BJ (cell line): ENCODE data around the gene BARX1. TPM values are rescaled to one million over a fixed set of nuclear protein-coding genes. Genes with fewer than 3 reads are reported as not detected.

ENCODE experiments used
- CTCF ChIA-PET: fragments of 350-600 bp; formaldehyde crosslinking; extraction: SDS; loops from one replicate; lab custom pipeline; 2021; ENCODE audit warnings: antibody characterized with exemption, inconsistent platforms; lab: Yijun Ruan, JAX
- POLR2A ChIA-PET: fragments of 300-600 bp; sonication (Branson Sonifier 250); formaldehyde crosslinking; extraction: SDS; loops from one replicate; lab custom pipeline; 2021; ENCODE audit warnings: antibody characterized with exemption; lab: Charles Lee
- DNase-seq: peaks from one replicate; pipeline ENCODE4 v3.0.0-alpha.2; 2011; ENCODE audit warnings: low read depth
- H3K27me3 ChIP-seq: 2 replicates; pipeline ENCODE4 v1.6.0; 2011; ENCODE audit warnings: low read length; ENCODE audit not compliant: control insufficient read depth, insufficient read depth
- H3K36me3 ChIP-seq: 2 replicates; pipeline ENCODE4 v1.5.1; 2011; ENCODE audit warnings: low read length; ENCODE audit not compliant: control insufficient read depth, insufficient read depth
- H3K4me3 ChIP-seq: 2 replicates; pipeline ENCODE4 v1.5.1; 2011; ENCODE audit warnings: low read depth, mild to moderate bottlenecking, control low read depth, low read length
- polyA plus RNA-seq: library from polyadenylated mRNA; depleted of rRNA; stranded (reverse); fragments of >200 nt; gene quantifications from 2 replicates; pipeline ENCODE4 v1.2.3, GENCODE V29; 2011
- TF ChIP-seq, protein P1 (sequence below): IDR thresholded peaks from 2 replicates; pipeline ENCODE4 v1.5.1; 2011; ENCODE audit warnings: low read depth, mild to moderate bottlenecking, control low read depth, inconsistent platforms, low read length, moderate library complexity; ENCODE audit not compliant: insufficient read depth

BARX1 gene
- polyA plus RNA-seq, 1 experiment, result not detected

DNA sequence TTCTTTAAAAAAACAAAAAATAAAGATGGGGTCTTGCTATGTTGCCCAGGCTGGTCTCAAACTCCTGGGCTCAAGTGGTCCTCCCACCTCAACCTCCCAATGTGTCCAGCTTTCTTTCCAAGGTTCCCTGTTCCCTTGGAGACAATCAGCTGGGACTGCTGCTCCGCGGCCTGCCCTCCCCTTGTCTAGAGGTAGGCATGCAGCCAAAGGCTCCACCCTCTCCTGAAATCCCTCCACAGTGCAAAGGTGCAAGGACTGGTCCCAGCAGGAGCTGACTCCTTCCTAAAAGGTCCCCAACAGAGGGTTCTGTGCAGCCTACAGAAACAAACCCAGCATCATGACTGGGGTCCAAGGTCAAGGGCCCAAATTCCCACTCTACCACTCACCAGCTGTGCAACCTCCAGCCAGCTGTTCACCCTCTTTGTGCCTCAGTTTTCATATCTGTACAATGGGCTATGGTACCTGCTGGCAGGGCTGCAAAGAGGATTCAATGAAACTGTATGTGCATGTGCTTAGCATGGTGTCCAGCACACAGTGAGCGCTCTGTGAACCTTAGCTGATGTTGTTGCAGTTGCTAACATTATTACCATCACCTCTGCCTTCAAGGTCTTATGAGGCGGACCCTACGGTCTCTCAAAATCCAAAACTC, 47.5 kb downstream of the BARX1 start:
- DNase-seq, result no peak
- Histone ChIP-seq H3K27me3 (no peaks in the 10 kb centered on the region), H3K4me3 (no peak overlapping the region), H3K36me3 (no peaks in the 10 kb centered on the region)
- POLR2A ChIA-PET, result no interaction called here
- CTCF ChIA-PET, result no interaction called here
- TF ChIP-seq, protein P1, sequence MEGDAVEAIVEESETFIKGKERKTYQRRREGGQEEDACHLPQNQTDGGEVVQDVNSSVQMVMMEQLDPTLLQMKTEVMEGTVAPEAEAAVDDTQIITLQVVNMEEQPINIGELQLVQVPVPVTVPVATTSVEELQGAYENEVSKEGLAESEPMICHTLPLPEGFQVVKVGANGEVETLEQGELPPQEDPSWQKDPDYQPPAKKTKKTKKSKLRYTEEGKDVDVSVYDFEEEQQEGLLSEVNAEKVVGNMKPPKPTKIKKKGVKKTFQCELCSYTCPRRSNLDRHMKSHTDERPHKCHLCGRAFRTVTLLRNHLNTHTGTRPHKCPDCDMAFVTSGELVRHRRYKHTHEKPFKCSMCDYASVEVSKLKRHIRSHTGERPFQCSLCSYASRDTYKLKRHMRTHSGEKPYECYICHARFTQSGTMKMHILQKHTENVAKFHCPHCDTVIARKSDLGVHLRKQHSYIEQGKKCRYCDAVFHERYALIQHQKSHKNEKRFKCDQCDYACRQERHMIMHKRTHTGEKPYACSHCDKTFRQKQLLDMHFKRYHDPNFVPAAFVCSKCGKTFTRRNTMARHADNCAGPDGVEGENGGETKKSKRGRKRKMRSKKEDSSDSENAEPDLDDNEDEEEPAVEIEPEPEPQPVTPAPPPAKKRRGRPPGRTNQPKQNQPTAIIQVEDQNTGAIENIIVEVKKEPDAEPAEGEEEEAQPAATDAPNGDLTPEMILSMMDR, result no peak

DNA sequence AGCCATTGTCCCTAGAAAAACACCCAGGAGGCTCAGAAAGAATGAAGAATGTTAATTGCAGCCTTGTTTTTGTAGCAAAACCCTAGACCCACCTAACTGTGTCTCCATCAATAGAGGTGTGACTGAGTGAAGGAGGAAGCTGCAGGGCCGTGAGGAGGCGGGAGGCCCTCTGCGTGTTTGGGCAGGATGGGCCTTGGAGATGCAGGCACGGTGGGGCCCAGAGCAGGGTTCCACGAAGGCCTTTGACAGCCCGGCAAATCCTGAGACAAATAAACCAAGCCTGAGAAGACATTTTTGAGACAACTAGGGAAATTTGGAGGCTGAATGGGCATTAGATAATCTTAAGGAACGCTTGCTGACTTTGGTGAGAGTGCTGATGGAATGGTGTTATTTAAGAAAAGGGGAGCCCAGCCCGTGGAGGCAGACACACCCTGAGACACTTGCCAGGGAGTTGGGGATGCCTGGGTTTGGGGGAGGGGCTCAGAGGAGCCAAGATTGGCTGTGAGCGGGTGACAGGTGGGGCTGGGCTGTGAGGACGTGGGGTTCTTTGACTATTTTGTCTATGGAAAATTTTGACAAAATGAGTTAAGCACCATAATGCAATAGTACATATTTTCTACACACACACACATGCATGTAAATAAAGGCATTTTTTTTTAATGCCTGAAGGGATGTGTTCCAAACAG, 48.8 kb downstream of the BARX1 start:
- ChIA-PET POLR2A (no interaction called here), CTCF (no interaction called here)
- H3K4me3 ChIP-seq, result no peak overlapping the region
- no peaks in the 10 kb centered on the region for H3K27me3 ChIP-seq
- TF ChIP-seq, protein P1, result no peak
- H3K36me3 ChIP-seq, result no peaks in the 10 kb centered on the region
- DNase-seq, result no peak

DNA sequence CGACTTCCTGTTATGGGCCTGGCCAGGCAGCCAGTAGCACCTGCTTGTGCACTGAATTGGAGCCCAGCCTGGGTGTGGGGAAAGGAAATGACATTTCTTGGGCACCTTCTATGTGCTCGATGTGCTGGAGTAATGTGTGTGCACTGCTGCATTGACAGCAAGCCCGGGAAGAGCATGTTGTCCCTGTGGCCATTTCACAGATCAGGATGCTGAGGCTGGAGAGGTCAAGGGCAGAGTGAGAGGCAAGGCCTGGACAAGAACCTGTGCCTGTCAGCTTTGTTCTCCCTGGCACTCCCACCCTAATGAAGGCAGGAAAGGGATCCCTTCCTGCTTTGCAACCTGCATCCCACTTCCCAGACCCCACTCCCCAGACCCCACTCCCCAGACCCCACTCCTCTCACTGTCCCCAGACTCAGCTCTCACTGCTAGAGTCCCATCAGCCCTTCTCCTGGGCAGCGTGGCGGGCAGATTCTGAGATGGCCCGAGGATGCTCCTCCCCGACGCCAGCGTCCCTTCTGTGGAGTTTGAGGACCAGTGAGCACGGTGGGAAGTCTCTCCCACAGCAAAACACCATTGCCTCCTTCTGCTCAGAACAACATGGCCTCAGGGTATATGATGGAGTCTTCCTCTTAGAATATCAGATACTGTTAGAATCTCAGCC, 49.6 kb downstream of the BARX1 start:
- H3K27me3 ChIP-seq, result no peaks in the 10 kb centered on the region
- DNase-seq, result no peak
- POLR2A ChIA-PET, result no interaction called here
- no peak overlapping the region for H3K4me3 ChIP-seq
- TF ChIP-seq, protein P1, result no peak
- CTCF ChIA-PET, result no interaction called here
- no peaks in the 10 kb centered on the region for H3K36me3 ChIP-seq

DNA sequence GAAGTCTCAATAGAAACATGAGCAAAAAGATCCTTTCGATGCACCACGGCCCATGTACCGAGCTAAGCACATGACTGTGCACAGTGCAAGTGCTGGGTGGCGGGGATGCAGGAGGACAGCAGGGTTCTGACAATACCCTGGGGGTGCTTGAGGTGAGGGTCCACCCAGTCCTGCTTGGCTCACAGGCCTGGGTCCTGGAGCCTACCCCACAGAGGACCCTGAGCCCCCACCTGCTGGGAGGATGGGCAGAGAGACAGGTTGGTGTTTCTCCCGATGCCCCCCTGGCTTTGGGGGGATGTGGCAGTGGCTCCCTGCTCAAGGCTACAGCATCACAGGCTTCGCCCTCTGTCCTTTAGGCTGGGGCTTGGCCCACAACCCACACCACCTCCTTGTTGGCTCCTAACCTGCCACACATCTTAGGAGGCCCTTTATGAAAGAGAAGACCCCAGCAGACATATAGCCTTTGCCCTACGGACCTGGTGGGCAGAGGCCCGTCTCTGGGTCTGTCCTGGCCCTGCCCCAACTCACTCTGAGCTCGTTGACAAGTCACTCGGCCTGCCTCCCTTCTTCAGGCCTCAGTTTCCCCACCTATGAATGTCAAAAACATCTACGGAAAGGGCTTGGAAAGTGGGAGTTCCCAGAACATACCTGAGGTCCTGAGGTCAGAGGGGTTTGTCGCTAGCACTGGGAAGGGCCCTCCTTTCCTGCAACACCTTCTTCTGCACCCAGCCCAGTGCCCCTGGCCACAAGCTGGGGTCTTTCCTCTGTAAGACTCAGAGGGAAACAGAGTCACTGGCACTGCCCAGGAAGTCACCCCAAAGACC, 50.3 kb downstream of the BARX1 start:
- DNase-seq, result no peak
- ChIA-PET CTCF (no interaction called here), POLR2A (no interaction called here)
- Histone ChIP-seq H3K27me3 (no peaks in the 10 kb centered on the region), H3K36me3 (no peaks in the 10 kb centered on the region), H3K4me3 (no peak overlapping the region)
- TF ChIP-seq, protein P1, result no peak
